Measurements from ENCODE around the gene ASAP2.

ASAP2 gene

GRCh38 chr2:9278439-9278838 lies 71.8 kb downstream of the ASAP2 start:
- no peak for DNase-seq (ENCODE audit: low read depth)
- no peak overlapping the region for H3K4me3 ChIP-seq (ENCODE audit: low read depth, low read length)
- TF ChIP-seq, protein P1, sequence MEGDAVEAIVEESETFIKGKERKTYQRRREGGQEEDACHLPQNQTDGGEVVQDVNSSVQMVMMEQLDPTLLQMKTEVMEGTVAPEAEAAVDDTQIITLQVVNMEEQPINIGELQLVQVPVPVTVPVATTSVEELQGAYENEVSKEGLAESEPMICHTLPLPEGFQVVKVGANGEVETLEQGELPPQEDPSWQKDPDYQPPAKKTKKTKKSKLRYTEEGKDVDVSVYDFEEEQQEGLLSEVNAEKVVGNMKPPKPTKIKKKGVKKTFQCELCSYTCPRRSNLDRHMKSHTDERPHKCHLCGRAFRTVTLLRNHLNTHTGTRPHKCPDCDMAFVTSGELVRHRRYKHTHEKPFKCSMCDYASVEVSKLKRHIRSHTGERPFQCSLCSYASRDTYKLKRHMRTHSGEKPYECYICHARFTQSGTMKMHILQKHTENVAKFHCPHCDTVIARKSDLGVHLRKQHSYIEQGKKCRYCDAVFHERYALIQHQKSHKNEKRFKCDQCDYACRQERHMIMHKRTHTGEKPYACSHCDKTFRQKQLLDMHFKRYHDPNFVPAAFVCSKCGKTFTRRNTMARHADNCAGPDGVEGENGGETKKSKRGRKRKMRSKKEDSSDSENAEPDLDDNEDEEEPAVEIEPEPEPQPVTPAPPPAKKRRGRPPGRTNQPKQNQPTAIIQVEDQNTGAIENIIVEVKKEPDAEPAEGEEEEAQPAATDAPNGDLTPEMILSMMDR (IDR thresholded peaks at IDR 0.05; ENCODE audit: insufficient read depth, low read depth, low read length, missing control alignments) = no peak

DNA sequence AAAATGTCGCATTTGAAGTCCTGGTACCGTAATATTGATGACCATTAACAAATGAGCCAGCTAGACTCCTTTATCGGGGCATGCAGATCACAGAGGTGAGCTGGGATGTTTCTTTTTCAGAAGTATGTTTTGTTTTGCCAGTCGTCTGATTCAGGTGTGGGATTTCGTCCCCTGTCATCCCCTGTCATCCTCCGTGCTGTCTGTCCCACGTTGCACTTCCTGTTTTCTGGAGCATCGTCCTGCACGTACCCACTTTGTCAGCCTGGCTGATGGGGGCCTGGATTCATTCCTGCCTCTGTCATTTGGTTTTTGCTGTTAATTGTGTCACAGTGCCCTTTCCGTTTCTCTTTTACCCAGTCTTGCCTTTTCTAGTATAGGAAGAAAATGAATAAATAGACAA lies 72.8 kb downstream of the ASAP2 start:
- no peak for DNase-seq (ENCODE audit: low read depth)
- TF ChIP-seq, protein P1 (IDR thresholded peaks at IDR 0.05; ENCODE audit: insufficient read depth, low read depth, low read length, missing control alignments) = no peak
- H3K4me3 ChIP-seq (ENCODE audit: low read depth, low read length) = no peak overlapping the region

GRCh38 chr2:9280224-9280623 lies 73.6 kb downstream of the ASAP2 start:
- TF ChIP-seq, protein P1 (IDR thresholded peaks at IDR 0.05; ENCODE audit: insufficient read depth, low read depth, low read length, missing control alignments) = no peak
- no peak for DNase-seq (ENCODE audit: low read depth)
- no peak overlapping the region for H3K4me3 ChIP-seq (ENCODE audit: low read depth, low read length)

GRCh38 chr2:9281145-9281544 lies 74.5 kb downstream of the ASAP2 start:
- DNase-seq (ENCODE audit: low read depth) = no peak
- TF ChIP-seq, protein P1 (IDR thresholded peaks at IDR 0.05; ENCODE audit: insufficient read depth, low read depth, low read length, missing control alignments) = no peak
- no peak overlapping the region for H3K4me3 ChIP-seq (ENCODE audit: low read depth, low read length)

DNA sequence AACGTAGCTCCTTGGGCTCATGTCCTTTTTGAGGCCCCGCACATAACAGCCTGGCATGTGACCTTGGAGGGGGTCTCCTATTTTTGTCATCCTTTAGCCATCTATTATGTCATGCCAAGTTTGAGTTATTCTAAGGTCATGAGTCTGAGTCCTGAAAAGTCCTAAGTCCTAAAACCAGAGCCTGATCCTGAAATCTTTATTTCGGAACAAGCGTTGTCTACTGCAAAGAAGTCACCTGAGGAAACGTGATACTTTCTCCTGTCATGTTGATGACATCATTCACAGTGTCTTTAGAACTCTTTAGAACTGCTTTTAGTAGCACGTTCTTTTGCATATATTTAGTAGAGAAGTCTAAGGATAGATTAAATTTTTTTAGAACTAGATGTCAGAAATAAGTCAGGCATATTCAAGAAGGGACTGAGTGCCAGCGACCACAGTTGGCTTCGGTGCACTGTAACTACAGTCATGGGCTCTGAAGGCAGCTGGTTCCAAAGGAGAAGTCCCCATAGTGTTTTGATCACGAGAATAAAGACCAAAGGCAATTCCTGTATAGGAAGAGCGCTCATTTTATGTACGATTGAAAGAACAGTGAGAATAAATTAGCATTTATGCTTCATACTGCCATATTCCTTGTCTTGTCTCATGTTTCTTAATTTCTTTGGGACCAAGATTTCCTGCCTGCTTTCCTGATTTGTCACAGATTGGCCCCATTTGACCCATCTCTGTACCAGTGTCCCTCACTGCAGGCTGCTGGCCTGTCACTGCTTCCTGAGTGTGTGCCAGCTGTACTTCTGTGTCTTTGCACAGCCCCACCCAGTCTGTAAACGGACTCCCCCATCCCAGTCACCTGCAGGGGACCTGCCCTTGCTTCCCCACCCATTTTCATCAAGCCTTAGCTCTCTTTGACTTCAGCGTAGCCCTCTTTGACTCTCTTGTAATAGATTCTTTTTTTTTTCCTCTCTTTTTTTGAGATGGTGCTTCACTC lies 75.8 kb downstream of the ASAP2 start:
- DNase-seq (ENCODE audit: low read depth) = no peak
- TF ChIP-seq, protein P1 (IDR thresholded peaks at IDR 0.05; ENCODE audit: insufficient read depth, low read depth, low read length, missing control alignments) = no peak
- no peak overlapping the region for H3K4me3 ChIP-seq (ENCODE audit: low read depth, low read length)

- TF ChIP-seq, protein P1 (IDR thresholded peaks at IDR 0.05; ENCODE audit: insufficient read depth, low read depth, low read length, missing control alignments) = no peak
- DNase-seq (ENCODE audit: low read depth) = no peak
- no peak overlapping the region for H3K4me3 ChIP-seq (ENCODE audit: low read depth, low read length)
Measured at GRCh38 chr2:9284521-9285297, 78.1 kb downstream of the ASAP2 start.
